ENCODE results near the gene LRFN4. TPM values are rescaled to one million over a fixed set of nuclear protein-coding genes. Genes with fewer than 3 reads are reported as not detected.

Gene LRFN4
- total RNA-seq, 1 experiment from 2014 or later = 66.7 TPM

DNA sequence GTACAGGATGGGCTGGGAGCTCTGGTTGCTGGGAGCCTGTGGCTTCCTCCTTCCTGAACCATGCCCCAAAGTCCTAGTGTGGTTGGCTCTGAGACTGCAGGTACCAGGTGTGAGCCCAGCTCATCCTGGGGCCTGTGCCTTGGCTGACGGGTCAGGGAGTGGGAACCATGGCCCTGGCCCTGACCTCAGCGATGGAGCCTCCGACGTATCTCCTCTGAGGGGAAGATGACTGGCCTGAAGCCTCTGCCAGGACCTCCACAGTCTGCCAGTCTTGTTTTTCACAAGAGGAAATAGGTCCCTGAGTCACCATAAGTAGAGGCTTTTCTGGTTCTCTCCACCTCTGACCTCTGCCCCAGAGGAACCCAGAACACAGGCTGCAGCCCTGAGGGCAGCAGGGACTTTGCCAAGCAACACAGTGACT is 10.2 kb upstream of the LRFN4 start:
- no peak overlapping the region for H3K4ac ChIP-seq (ENCODE audit: low read depth, low read length)
- H3K27me3 ChIP-seq (ENCODE audit: insufficient read depth, low read length) = no peaks in the 10 kb centered on the region
- H3K9me3 Mint-ChIP-seq = no peaks in the 10 kb centered on the region
- H4K8ac ChIP-seq (replicated peaks; ENCODE audit: insufficient read length, low read depth, low read length) = no peak overlapping the region
- WGBS (ENCODE audit: extremely low coverage, insufficient read length, low lambda C conversion rate) = no CpG with 5 or more reads among the region's 4 CpGs
- no peak for DNase-seq
- H3K79me2 ChIP-seq (ENCODE audit: insufficient read depth, low read length) = peaks cover 10% of the 10 kb centered on the region; the same call in 1 of the 2 replicates
- H3K56ac ChIP-seq (ENCODE audit: insufficient read length, low read depth, low read length) = no peak overlapping the region
- peaks cover 11 to 48% (median 35%) of the 10 kb centered on the region in 3 experiments for H3K36me3 Mint-ChIP-seq (ENCODE audit: insufficient read depth in 1 of 3, low read depth in 3 of 3)
- no peak overlapping the region for H2AFZ ChIP-seq (ENCODE audit: low read length)
- no peak for TF ChIP-seq CTCF (conservative IDR thresholded peaks at IDR 0.05)
- no peak overlapping the region for H3K18ac ChIP-seq (ENCODE audit: insufficient read length, low read depth, low read length)
- H2BK12ac ChIP-seq (ENCODE audit: insufficient read length, low read depth, low read length) = no peak overlapping the region
- no peak overlapping the region for H4K91ac ChIP-seq (ENCODE audit: insufficient read length, low read depth, low read length)
- no peak overlapping the region for H2BK15ac ChIP-seq (ENCODE audit: low read depth, low read length)
- no peak overlapping the region for H2BK20ac ChIP-seq (ENCODE audit: low read depth, low read length, poor library complexity, severe bottlenecking)
- peaks cover 7% of the 10 kb centered on the region for H3K79me1 ChIP-seq (ENCODE audit: insufficient read depth, low read depth, low read length, poor library complexity, severe bottlenecking)
- H3K23me2 ChIP-seq (ENCODE audit: insufficient read length, low read depth, low read length, poor library complexity, severe bottlenecking) = peaks cover 5% of the 10 kb centered on the region
- H3K27me3 Mint-ChIP-seq (ENCODE audit: low read depth) = peaks cover 3% of the 10 kb centered on the region; the same call in 1 of the 2 replicates
- H3K27ac ChIP-seq (ENCODE audit: insufficient read length, low read depth, low read length) = no peak overlapping the region
- H3K27ac Mint-ChIP-seq = peak overlapping the region in 1 of 3 experiments; percentile 32; a peak in 1 of 7 replicates
- no peaks in the 10 kb centered on the region for H4K20me1 ChIP-seq (ENCODE audit: control insufficient read depth, insufficient read depth, insufficient read length)
- no peak overlapping the region for H3K14ac ChIP-seq (ENCODE audit: insufficient read depth, low read length)
- no peak overlapping the region for H2BK120ac ChIP-seq (ENCODE audit: low read depth, low read length, poor library complexity, severe bottlenecking)
- H3K4me2 ChIP-seq (ENCODE audit: insufficient read depth, insufficient read length, low read length) = no peak overlapping the region
- no peaks in the 10 kb centered on the region for H3K4me1 ChIP-seq (ENCODE audit: insufficient read depth, low read length)
- no peak overlapping the region for H2BK5ac ChIP-seq (ENCODE audit: insufficient read length, low read length)
- no peak overlapping the region; a peak in 1 of 5 replicates for H3K4me3 Mint-ChIP-seq
- H3T11ph ChIP-seq (ENCODE audit: low read length) = no peak overlapping the region
- H3K23ac ChIP-seq (ENCODE audit: insufficient read length, low read depth, low read length) = no peak overlapping the region
- no peak overlapping the region for H3K9ac ChIP-seq (ENCODE audit: extremely low read depth, insufficient read length, low read length)
- H3K9me3 ChIP-seq (ENCODE audit: control insufficient read depth, low read depth, low read length) = no peaks in the 10 kb centered on the region
- H2AK5ac ChIP-seq (ENCODE audit: insufficient read length, low read length) = no peak overlapping the region
- H4K5ac ChIP-seq (ENCODE audit: insufficient read length, low read depth, low read length) = no peak overlapping the region
- peaks cover 14 to 18% of the 10 kb centered on the region in 2 experiments for H3K4me1 Mint-ChIP-seq

All from H9 (cell line).